ENCODE results near the gene PRKCE. TPM values are rescaled to one million over a fixed set of nuclear protein-coding genes. Genes with fewer than 3 reads are reported as not detected.

PRKCE gene
- total RNA-seq, 1 experiment from 2014 or later, result 1.3 TPM

DNA sequence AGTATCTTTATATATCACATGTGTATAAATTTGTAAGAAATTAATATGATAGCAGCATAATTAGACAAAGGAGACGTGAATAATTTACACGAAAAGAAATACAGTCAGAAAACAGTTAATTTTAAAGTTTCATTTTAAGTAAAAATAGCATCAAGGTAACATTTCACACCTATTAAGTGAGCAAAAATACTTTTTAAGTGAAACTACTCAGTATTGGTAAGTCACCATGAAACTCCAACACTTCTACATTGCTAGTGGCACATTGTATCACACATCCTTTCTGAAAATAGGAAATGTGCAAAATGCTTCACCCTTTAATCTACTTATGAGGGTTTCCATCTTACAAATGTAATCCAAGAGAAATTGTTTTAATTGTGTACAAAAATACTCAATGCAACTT, 357.8 kb downstream of the PRKCE start:
- Histone ChIP-seq H2BK20ac (ENCODE audit: low read depth, low read length, poor library complexity, severe bottlenecking) (no peak overlapping the region), H3K4me2 (ENCODE audit: insufficient read depth, insufficient read length, low read length) (no peak overlapping the region), H2AK5ac (ENCODE audit: insufficient read length, low read length) (no peak overlapping the region), H3K14ac (ENCODE audit: insufficient read depth, low read length) (no peak overlapping the region), H2BK5ac (ENCODE audit: insufficient read length, low read length) (no peak overlapping the region), H3K18ac (ENCODE audit: insufficient read length, low read depth, low read length) (no peak overlapping the region), H3K23ac (ENCODE audit: insufficient read length, low read depth, low read length) (no peak overlapping the region), H3K27me3 (ENCODE audit: insufficient read depth, low read length) (no peaks in the 10 kb centered on the region), H3T11ph (ENCODE audit: low read length) (no peak overlapping the region), H4K8ac (replicated peaks; ENCODE audit: insufficient read length, low read depth, low read length) (no peak overlapping the region), H2AFZ (ENCODE audit: low read length) (no peak overlapping the region), H4K20me1 (ENCODE audit: control insufficient read depth, insufficient read depth, insufficient read length) (no peaks in the 10 kb centered on the region), H3K4me1 (ENCODE audit: insufficient read depth, low read length) (no peaks in the 10 kb centered on the region), H3K9me3 (ENCODE audit: control insufficient read depth, low read depth, low read length) (no peaks in the 10 kb centered on the region), H2BK120ac (ENCODE audit: low read depth, low read length, poor library complexity, severe bottlenecking) (no peak overlapping the region), H2BK15ac (ENCODE audit: low read depth, low read length) (no peak overlapping the region), H4K91ac (ENCODE audit: insufficient read length, low read depth, low read length) (no peak overlapping the region), H3K27ac (ENCODE audit: insufficient read length, low read depth, low read length) (no peak overlapping the region), H3K56ac (ENCODE audit: insufficient read length, low read depth, low read length) (no peak overlapping the region), H3K79me2 (ENCODE audit: insufficient read depth, low read length) (no peaks in the 10 kb centered on the region), H3K79me1 (ENCODE audit: insufficient read depth, low read depth, low read length, poor library complexity, severe bottlenecking) (no peaks in the 10 kb centered on the region), H3K9ac (ENCODE audit: extremely low read depth, insufficient read length, low read length) (no peak overlapping the region), H3K4ac (ENCODE audit: low read depth, low read length) (no peak overlapping the region), H4K5ac (ENCODE audit: insufficient read length, low read depth, low read length) (no peak overlapping the region), H2BK12ac (ENCODE audit: insufficient read length, low read depth, low read length) (no peak overlapping the region), H3K23me2 (ENCODE audit: insufficient read length, low read depth, low read length, poor library complexity, severe bottlenecking) (no peaks in the 10 kb centered on the region)
- no peak overlapping the region for H3K4me3 Mint-ChIP-seq
- TF ChIP-seq, protein P1, sequence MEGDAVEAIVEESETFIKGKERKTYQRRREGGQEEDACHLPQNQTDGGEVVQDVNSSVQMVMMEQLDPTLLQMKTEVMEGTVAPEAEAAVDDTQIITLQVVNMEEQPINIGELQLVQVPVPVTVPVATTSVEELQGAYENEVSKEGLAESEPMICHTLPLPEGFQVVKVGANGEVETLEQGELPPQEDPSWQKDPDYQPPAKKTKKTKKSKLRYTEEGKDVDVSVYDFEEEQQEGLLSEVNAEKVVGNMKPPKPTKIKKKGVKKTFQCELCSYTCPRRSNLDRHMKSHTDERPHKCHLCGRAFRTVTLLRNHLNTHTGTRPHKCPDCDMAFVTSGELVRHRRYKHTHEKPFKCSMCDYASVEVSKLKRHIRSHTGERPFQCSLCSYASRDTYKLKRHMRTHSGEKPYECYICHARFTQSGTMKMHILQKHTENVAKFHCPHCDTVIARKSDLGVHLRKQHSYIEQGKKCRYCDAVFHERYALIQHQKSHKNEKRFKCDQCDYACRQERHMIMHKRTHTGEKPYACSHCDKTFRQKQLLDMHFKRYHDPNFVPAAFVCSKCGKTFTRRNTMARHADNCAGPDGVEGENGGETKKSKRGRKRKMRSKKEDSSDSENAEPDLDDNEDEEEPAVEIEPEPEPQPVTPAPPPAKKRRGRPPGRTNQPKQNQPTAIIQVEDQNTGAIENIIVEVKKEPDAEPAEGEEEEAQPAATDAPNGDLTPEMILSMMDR (conservative IDR thresholded peaks at IDR 0.05), result no peak
- no peak for DNase-seq
- no peaks in the 10 kb centered on the region; a peak in 1 of 7 replicates for H3K36me3 Mint-ChIP-seq (ENCODE audit: insufficient read depth in 1 of 3, low read depth in 3 of 3)
- no peak overlapping the region for H3K27ac Mint-ChIP-seq
- H3K27me3 Mint-ChIP-seq (ENCODE audit: low read depth), result no peaks in the 10 kb centered on the region
- peaks cover 5 to 10% of the 10 kb centered on the region in 2 experiments; a peak in 3 of 4 replicates for H3K4me1 Mint-ChIP-seq
- H3K9me3 Mint-ChIP-seq, result no peaks in the 10 kb centered on the region
- no CpG with 5 or more reads among the region's 2 CpGs for WGBS (ENCODE audit: extremely low coverage, insufficient read length, low lambda C conversion rate)
